Aortic smooth muscle cell (primary cell): ENCODE data around the gene ZNF716. TPM values are rescaled to one million over a fixed set of nuclear protein-coding genes. Genes with fewer than 3 reads are reported as not detected.

Experiments
- total RNA-seq: library from RNA; depleted of rRNA; stranded (reverse); fragments of >200 nt; gene quantifications from 2 replicates; pipeline ENCODE4 v1.2.3, GENCODE V29; 2014

ZNF716 gene
- not detected in 2 replicates for total RNA-seq

DNA sequence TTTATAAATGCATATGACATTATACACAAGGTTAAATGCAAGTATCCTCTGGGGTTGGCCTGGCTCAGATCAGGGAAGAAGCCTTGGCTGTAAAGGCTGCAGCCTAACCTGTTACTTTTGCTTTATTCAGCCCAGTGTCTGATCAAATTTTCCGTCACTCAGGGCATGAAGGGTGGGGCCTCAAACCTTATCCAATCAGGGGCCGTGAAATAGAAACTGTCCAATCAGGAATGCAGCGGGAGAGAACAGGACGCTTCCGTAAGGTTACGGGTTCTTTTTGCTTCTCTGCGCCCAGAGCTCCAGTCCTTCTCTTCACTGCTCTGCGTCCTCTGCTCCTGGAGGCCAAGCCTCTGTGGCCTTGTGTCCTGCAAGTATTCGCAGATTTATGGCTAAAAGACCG lies at the start of gene ZNF716:
TSS of gene ZNF716 (plus strand) at position 274 of the 400 bp plus-strand sequence. CDS start at position 386, 112 bp downstream.

